Testis (tissue), 2 donors: ENCODE measurements around the gene SLC52A1.

Experiments used
- CTCF ChIP-seq, 3 experiments: fragments of 450-650 bp in 2 of 3; fragments of 200-600 bp in 1 of 3; sonication (generic) in 1 of 3; IDR thresholded peaks; one replicate each; pipeline ENCODE4 v1.5.1; 2016 to 2019; ENCODE audit warnings: antibody characterized with exemption in 3 of 3, mild to moderate bottlenecking in 2 of 3, moderate library complexity in 1 of 3
- POLR2A ChIP-seq: fragments of 450-650 bp; IDR thresholded peaks from one replicate; pipeline ENCODE4 v1.6.1; 2017; ENCODE audit warnings: antibody characterized with exemption, mild to moderate bottlenecking, moderate library complexity

GRCh38 chr17:5055543-5055942 is 20.3 kb upstream of the SLC52A1 start:
- no peak for TF ChIP-seq POLR2A
- no peak for TF ChIP-seq CTCF (IDR thresholded peaks at IDR 0.05)
